Measurements from ENCODE around the gene TNFRSF13B. TPM values are rescaled to one million over a fixed set of nuclear protein-coding genes. Genes with fewer than 3 reads are reported as not detected.

The TNFRSF13B gene
- total RNA-seq, 1 donor = not detected

- TF ChIP-seq CTCF (IDR thresholded peaks at IDR 0.05; ENCODE audit: extremely low read depth, low read depth, low read length) = peak; percentile 63
- peak; percentile 97 for DNase-seq (ENCODE audit: insufficient read length, low spot score, missing footprints)
- H3K4me3 ChIP-seq (ENCODE audit: insufficient read depth, low read length) = no peak overlapping the region
- H3K27me3 ChIP-seq (ENCODE audit: insufficient read depth, low read length) = no peaks in the 10 kb centered on the region
- no peaks in the 10 kb centered on the region for H3K79me2 ChIP-seq (ENCODE audit: insufficient read depth, low read length)
- peak overlapping the region; percentile 35 for H2AFZ ChIP-seq (ENCODE audit: low read length)
- H4K20me1 ChIP-seq (ENCODE audit: insufficient read depth, low read length) = no peaks in the 10 kb centered on the region
- no peaks in the 10 kb centered on the region for H3K4me1 ChIP-seq (ENCODE audit: insufficient read depth, low read length)
- H3K36me3 ChIP-seq (ENCODE audit: insufficient read depth, low read length) = no peaks in the 10 kb centered on the region
- H3K4me2 ChIP-seq (ENCODE audit: insufficient read depth, low read length) = peak overlapping the region; percentile 53
- H3K9me3 ChIP-seq (ENCODE audit: low read depth, low read length) = no peaks in the 10 kb centered on the region
- H3K27ac ChIP-seq (ENCODE audit: low read depth, low read length) = no peak overlapping the region
Observed at GRCh38 chr17:16915752-16916556, 56.0 kb downstream of the TNFRSF13B start.

- TF ChIP-seq CTCF (IDR thresholded peaks at IDR 0.05; ENCODE audit: extremely low read depth, low read depth, low read length) = no peak
- Histone ChIP-seq H3K79me2 (ENCODE audit: insufficient read depth, low read length) (no peaks in the 10 kb centered on the region), H3K4me3 (ENCODE audit: insufficient read depth, low read length) (no peak overlapping the region), H2AFZ (ENCODE audit: low read length) (no peak overlapping the region), H3K4me1 (ENCODE audit: insufficient read depth, low read length) (no peaks in the 10 kb centered on the region), H3K36me3 (ENCODE audit: insufficient read depth, low read length) (no peaks in the 10 kb centered on the region), H3K9me3 (ENCODE audit: low read depth, low read length) (no peaks in the 10 kb centered on the region), H3K4me2 (ENCODE audit: insufficient read depth, low read length) (no peak overlapping the region), H3K27ac (ENCODE audit: low read depth, low read length) (no peak overlapping the region), H4K20me1 (ENCODE audit: insufficient read depth, low read length) (no peaks in the 10 kb centered on the region), H3K27me3 (ENCODE audit: insufficient read depth, low read length) (no peaks in the 10 kb centered on the region)
- no peak for DNase-seq (ENCODE audit: insufficient read length, low spot score, missing footprints)
Observed at GRCh38 chr17:16913463-16913862, 58.5 kb downstream of the TNFRSF13B start.

GRCh38 chr17:16912021-16912962 is 59.6 kb downstream of the TNFRSF13B start:
- H3K4me1 ChIP-seq (ENCODE audit: insufficient read depth, low read length) = peaks cover 1% of the 10 kb centered on the region
- no peaks in the 10 kb centered on the region for H3K9me3 ChIP-seq (ENCODE audit: low read depth, low read length)
- no peak for DNase-seq (ENCODE audit: insufficient read length, low spot score, missing footprints)
- H2AFZ ChIP-seq (ENCODE audit: low read length) = no peak overlapping the region
- no peaks in the 10 kb centered on the region for H4K20me1 ChIP-seq (ENCODE audit: insufficient read depth, low read length)
- no peaks in the 10 kb centered on the region for H3K79me2 ChIP-seq (ENCODE audit: insufficient read depth, low read length)
- no peak overlapping the region for H3K4me2 ChIP-seq (ENCODE audit: insufficient read depth, low read length)
- H3K27me3 ChIP-seq (ENCODE audit: insufficient read depth, low read length) = no peaks in the 10 kb centered on the region
- H3K4me3 ChIP-seq (ENCODE audit: insufficient read depth, low read length) = no peak overlapping the region
- H3K36me3 ChIP-seq (ENCODE audit: insufficient read depth, low read length) = no peaks in the 10 kb centered on the region
- no peak overlapping the region for H3K27ac ChIP-seq (ENCODE audit: low read depth, low read length)
- no peak for TF ChIP-seq CTCF (IDR thresholded peaks at IDR 0.05; ENCODE audit: extremely low read depth, low read depth, low read length)

Data from osteoblast (primary cell).